GM12801 (cell line): Measurements from ENCODE around the gene ERBB4.

Source experiments
- TF ChIP-seq, protein P1 (sequence below): IDR thresholded peaks from one replicate; pipeline ENCODE4 v1.5.1; 2011; ENCODE audit warnings: control low read depth; ENCODE audit not compliant: insufficient read length; ENCODE audit errors: extremely low read depth

Gene ERBB4

DNA sequence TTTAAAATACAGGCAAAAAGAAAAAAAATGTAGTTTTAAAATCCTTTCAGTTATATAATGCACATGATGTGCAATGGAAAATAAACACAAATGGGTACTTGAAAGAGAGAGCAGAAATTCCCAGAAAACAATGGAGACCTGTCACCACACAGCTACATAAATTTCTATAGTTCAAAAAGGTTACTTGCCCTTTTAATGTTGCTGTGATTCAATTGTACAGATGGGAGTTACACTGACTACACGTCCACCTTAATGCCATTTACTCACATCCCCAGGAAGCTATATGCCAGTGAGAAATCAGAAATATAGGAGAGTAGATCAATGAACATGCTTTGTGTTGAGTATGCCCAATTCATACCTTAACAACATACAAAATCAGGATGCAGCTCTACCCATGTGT, 269.6 kb downstream of the ERBB4 start:
- TF ChIP-seq, protein P1, sequence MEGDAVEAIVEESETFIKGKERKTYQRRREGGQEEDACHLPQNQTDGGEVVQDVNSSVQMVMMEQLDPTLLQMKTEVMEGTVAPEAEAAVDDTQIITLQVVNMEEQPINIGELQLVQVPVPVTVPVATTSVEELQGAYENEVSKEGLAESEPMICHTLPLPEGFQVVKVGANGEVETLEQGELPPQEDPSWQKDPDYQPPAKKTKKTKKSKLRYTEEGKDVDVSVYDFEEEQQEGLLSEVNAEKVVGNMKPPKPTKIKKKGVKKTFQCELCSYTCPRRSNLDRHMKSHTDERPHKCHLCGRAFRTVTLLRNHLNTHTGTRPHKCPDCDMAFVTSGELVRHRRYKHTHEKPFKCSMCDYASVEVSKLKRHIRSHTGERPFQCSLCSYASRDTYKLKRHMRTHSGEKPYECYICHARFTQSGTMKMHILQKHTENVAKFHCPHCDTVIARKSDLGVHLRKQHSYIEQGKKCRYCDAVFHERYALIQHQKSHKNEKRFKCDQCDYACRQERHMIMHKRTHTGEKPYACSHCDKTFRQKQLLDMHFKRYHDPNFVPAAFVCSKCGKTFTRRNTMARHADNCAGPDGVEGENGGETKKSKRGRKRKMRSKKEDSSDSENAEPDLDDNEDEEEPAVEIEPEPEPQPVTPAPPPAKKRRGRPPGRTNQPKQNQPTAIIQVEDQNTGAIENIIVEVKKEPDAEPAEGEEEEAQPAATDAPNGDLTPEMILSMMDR: no peak

DNA sequence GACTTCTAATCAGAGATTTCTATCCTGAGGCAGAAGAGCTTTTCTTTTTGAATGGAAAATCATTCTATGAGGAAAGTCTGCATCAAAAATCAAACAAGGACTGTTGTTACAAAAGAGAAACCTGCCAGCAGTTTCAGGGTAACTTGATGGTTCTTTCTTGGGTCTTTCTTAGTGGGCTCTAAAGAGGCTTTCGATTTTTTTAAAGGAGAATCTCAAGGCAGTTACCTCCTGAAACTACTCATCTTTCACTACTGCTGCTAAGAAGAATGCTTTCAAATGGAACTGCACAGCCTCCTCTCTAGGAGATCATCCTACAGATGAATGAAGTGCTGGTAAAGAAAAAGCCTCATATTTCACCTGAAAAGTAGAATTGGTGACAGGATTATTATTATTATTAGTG, 272.3 kb downstream of the ERBB4 start:
- TF ChIP-seq, protein P1: no peak

DNA sequence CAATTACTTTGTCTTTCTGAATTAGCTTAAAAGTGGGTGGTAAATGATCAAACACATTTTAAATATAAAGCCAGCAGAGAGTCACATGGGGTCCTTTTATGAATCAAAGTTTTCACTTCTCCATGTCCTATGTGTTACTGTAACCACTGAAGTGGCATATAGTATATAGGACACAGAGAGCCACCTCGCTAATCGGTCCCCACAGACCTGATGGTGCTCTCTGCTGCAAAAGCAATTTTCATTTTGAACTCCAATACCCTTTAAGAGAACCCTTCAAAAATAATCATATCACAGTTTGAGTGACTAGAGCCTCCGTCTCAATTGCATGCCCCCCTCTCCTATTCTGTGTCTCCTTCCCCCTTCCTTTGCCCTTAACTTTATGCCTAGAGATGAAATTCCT, 272.8 kb downstream of the ERBB4 start:
- TF ChIP-seq, protein P1: no peak

DNA sequence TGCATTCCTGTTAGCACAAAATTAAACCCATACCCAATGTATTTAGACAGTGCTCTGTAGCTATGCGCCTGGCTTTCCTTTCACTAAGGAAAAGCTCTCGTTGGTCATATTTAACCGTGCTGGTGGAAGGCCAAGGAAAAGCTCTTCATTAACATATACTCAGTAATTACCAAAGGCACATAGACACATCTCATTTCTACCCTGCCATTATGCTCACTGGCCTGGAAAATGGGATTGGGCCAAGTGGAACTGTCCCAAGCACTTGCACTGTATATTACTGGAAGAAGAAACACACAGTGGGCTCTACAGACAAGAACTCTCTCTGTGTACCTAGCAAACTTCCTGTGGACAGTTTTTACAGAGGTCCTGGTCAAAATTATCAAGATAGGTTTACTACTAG, 274.4 kb downstream of the ERBB4 start:
- TF ChIP-seq, protein P1: no peak

DNA sequence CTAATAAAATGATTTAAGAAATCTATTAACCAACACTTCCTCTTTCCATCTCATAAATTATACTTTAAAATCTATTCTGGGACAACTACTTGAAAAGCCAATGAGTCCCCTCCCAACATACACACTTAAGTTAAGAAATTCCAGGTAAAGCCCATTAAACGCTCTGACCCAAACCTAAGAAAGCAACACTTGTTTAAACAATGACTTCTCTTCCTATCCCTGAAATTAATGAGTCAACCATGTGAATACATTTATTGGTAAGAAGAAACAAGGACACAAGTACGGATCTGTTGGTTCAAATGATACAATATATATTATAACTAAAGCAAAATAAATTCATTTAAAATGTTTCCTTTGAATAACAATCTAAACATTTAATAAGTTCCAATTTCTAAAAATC, 279.4 kb downstream of the ERBB4 start:
- TF ChIP-seq, protein P1: no peak

DNA sequence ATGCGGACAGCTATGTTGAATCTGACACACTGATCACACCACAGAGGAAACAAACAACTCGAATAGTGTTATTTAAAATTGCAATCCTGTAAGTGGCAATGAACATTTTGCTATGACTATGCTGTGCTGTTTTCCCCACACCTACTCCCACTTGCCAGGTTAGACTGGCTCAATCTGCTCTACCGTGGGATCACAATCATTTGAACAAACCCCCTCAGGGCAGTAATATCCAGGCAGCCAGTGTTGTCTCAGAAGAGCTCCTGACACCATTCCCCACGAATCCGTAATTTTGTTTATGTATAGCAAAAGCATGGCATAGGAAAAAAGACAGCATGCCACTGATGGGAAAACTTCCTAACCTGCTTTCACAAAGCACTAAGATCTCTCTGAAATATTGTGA, 284.3 kb downstream of the ERBB4 start:
- TF ChIP-seq, protein P1: no peak

DNA sequence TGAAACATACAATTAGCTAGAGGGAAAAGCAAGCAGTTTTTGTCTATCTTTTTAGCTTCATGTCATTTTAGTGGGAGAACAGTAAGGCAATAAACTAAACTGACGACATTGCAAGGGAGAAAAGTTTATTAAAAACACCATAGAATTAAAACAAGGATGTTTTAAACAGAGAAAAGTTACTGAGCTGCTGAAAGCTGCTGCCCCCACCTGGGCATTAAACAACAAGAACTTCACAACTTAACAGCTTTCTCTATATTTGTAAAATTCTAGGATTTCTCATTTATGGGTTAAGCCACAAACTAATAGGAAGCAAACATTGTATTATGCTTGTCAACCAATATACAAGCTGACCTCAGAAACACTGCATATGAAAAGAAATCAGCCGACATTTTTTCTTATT, 289.2 kb downstream of the ERBB4 start:
- TF ChIP-seq, protein P1: no peak

DNA sequence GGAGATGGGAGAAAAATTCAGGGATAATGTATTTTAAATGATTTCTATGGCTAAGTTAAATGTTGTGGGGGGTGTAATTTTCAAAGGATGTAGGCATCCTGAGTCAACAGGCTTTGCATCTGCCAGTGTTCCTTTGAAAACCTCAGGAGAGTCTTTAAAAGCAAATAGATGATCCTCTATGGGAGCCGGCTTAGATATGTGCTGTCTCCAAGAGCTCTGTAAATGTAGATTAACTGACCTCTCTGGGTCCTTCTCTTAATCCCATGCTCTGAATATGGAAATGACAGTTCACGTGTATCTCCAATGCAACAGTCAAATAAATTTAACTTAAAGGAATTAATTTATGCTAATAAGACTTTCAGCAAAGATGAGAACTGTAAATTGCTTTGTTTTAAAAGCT, 292.7 kb downstream of the ERBB4 start:
- TF ChIP-seq, protein P1: no peak
